ENCODE results near the gene TRABD2B. TPM values are rescaled to one million over a fixed set of nuclear protein-coding genes. Genes with fewer than 3 reads are reported as not detected.

The TRABD2B gene
- total RNA-seq, 6 donors from 2014 or later = under 0.01 to 2.1 (median 0.62) TPM

DNA sequence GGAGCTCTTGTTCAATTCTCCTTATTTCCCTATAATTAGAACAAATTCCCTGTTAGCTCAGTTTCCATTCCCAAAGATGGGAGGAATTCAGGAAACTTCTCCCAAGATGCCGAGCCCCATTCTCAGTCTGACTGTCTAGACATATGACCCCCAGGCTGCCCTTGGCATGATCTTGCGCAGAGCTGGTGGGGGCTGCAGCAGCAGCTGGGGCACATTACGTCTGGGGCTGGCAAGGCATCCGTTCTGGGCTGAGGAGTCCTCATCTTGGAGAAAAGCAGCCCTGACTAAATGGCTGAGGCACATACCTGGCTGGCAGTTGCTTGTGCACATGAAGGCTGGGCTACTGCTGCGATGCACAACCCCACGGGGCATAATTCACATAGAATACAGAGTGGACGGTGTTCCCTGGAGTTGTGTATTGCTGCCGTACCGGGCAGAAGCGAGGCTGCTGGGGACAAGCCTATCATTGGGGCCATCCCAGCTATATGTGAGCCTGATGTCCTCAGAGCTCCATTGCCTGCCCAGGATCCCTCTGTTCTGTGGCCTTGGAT is 36.4 kb upstream of the TRABD2B start:
- Histone ChIP-seq H3K36me3 (no peaks in the 10 kb centered on the region), H3K27ac (no peak overlapping the region), H3K27me3 (no peaks in the 10 kb centered on the region), H3K4me3 (no peak overlapping the region), H3K9me3 (no peaks in the 10 kb centered on the region), H3K4me1 (no peaks in the 10 kb centered on the region)
- DNase-seq = peak in 1 of 2 donors; percentile 31
- 84 to 86% methylated on average over 6 to 10 of the region's 10 CpGs for WGBS, 2 donors
- peak in 1 of 2 donors; percentile 31 for ATAC-seq (ENCODE audit: low FRiP score in 2 of 2)
- TF ChIP-seq POLR2AphosphoS5 (IDR thresholded peaks at IDR 0.05) (no peak), POLR2A (IDR thresholded peaks at IDR 0.05) (no peak), EP300 (IDR thresholded peaks at IDR 0.05) (no peak)
- TF ChIP-seq, protein P1, sequence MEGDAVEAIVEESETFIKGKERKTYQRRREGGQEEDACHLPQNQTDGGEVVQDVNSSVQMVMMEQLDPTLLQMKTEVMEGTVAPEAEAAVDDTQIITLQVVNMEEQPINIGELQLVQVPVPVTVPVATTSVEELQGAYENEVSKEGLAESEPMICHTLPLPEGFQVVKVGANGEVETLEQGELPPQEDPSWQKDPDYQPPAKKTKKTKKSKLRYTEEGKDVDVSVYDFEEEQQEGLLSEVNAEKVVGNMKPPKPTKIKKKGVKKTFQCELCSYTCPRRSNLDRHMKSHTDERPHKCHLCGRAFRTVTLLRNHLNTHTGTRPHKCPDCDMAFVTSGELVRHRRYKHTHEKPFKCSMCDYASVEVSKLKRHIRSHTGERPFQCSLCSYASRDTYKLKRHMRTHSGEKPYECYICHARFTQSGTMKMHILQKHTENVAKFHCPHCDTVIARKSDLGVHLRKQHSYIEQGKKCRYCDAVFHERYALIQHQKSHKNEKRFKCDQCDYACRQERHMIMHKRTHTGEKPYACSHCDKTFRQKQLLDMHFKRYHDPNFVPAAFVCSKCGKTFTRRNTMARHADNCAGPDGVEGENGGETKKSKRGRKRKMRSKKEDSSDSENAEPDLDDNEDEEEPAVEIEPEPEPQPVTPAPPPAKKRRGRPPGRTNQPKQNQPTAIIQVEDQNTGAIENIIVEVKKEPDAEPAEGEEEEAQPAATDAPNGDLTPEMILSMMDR (IDR thresholded peaks at IDR 0.05) = no peak

DNA sequence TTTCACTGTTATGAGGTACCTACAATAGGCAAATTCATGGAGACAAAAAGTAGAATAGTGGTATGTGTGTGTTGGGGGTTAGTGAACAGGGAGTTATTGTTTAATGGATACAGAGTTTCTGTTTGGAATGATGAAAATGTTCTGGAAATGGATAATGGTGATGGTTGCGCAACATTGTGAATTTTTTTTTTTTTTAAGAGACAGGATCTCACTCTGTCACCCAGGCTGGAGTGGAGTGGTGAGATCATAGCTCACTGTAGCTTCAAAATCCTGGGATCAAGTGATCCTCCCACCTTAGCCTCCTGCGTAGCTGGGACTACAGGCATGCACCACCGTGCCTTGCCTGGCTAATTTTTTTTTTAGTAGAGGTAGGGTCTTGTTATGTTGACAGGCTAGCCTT is 34.5 kb upstream of the TRABD2B start:
- ATAC-seq (ENCODE audit: low FRiP score in 2 of 2) (peak in 1 of 2 donors; percentile 31), DNase-seq (no peak)
- Histone ChIP-seq H3K27ac (no peak overlapping the region), H3K4me1 (no peaks in the 10 kb centered on the region), H3K27me3 (no peaks in the 10 kb centered on the region), H3K4me3 (no peak overlapping the region), H3K9me3 (no peaks in the 10 kb centered on the region), H3K36me3 (no peaks in the 10 kb centered on the region)
- WGBS, 2 donors = 54 to 81% methylated on average over 3 of the region's 3 CpGs
- TF ChIP-seq EP300 (IDR thresholded peaks at IDR 0.05) = no peak
- TF ChIP-seq POLR2AphosphoS5 (IDR thresholded peaks at IDR 0.05) = no peak
- no peak for TF ChIP-seq POLR2A (IDR thresholded peaks at IDR 0.05)
- TF ChIP-seq, protein P1 (IDR thresholded peaks at IDR 0.05) = no peak

DNA sequence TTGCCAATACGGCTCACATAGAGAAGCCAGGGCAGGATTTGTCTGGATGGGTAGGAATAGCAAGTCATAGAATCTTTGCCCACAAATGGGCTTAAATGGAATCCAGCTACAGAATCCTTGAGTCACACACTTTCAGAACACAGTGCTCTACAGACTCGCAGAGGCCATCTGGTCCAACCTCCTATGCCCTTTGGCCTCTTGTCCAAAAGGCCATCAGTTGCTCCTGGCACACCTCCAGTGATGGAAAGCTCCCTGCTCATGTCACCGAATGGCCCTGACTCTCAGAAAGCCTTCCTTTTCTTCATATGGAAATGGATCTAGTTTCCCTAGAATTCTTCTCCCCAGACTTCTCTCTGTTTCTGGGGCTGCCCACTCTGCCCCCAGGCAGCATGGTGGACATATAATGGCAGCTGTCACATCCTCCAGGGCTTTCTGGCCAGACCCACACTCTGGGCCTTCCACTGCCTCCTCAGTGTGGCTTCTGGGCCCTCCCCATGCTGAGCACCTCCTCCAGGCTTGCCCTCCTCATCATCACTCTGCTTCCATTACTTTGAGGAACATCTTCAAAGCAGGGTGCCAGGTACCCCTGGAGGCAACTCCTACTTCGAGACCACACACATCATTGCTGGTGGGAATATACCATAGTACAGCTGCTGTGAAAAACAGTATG is 33.6 kb upstream of the TRABD2B start:
- Histone ChIP-seq H3K27me3 (no peaks in the 10 kb centered on the region), H3K4me3 (no peak overlapping the region), H3K36me3 (no peaks in the 10 kb centered on the region), H3K4me1 (no peaks in the 10 kb centered on the region), H3K9me3 (no peaks in the 10 kb centered on the region), H3K27ac (no peak overlapping the region)
- ATAC-seq (ENCODE audit: low FRiP score in 2 of 2) (no peak), DNase-seq (no peak)
- 84 to 91% methylated on average over 4 of the region's 4 CpGs for WGBS, 2 donors
- no peak for TF ChIP-seq POLR2AphosphoS5 (IDR thresholded peaks at IDR 0.05)
- no peak for TF ChIP-seq POLR2A (IDR thresholded peaks at IDR 0.05)
- no peak for TF ChIP-seq EP300 (IDR thresholded peaks at IDR 0.05)
- TF ChIP-seq, protein P1 (IDR thresholded peaks at IDR 0.05) = no peak

DNA sequence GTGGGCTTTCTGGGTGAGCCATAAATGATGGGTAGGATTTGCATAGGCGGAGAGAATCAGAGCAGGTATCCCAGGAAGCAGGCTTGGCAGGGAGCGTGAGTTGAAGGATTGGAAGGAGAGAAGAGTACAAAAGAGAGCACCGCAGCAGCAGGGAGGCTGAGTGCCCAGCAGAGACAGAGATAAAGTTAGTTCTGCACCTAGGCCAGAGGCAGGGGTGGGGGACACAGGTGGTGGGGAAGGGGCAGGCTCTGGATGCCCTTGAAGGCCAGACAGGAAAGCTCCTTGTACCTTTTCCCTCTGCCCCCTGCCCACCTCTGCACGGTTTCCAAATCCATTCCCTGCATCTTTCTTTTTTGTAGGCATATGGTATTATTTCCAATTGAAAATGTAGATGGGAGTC is 33.0 kb upstream of the TRABD2B start:
- WGBS, 2 donors = 83 to 87% methylated on average over 4 of the region's 4 CpGs
- H3K4me1 ChIP-seq = no peaks in the 10 kb centered on the region
- DNase-seq (no peak), ATAC-seq (ENCODE audit: low FRiP score in 2 of 2) (no peak)
- H3K9me3 ChIP-seq = no peaks in the 10 kb centered on the region
- TF ChIP-seq POLR2A (IDR thresholded peaks at IDR 0.05) = no peak
- TF ChIP-seq, protein P1 (IDR thresholded peaks at IDR 0.05) = no peak
- TF ChIP-seq EP300 (IDR thresholded peaks at IDR 0.05) = no peak
- no peak for TF ChIP-seq POLR2AphosphoS5 (IDR thresholded peaks at IDR 0.05)
- H3K4me3 ChIP-seq = no peak overlapping the region
- no peaks in the 10 kb centered on the region for H3K36me3 ChIP-seq
- no peaks in the 10 kb centered on the region for H3K27me3 ChIP-seq
- H3K27ac ChIP-seq = no peak overlapping the region

Measured in upper lobe of left lung (tissue), 6 donors.